OCI-LY7 (cell line): Measurements from ENCODE around the gene ARPC4.

Experiments used
- EZH2phosphoT487 ChIP-seq: fragments of 200-600 bp; sonication (generic); IDR thresholded peaks from 2 replicates; pipeline ENCODE4 v1.6.1; 2018; ENCODE audit warnings: low read depth, borderline replicate concordance, mild to moderate bottlenecking, mixed run types, antibody characterized with exemption, low read length, moderate library complexity, mixed read lengths
- TF ChIP-seq, protein P1 (sequence below): fragments of 200-600 bp; sonication (generic); conservative IDR thresholded peaks from 2 replicates; pipeline ENCODE4 v1.5.1; 2014; ENCODE audit warnings: mild to moderate bottlenecking, antibody characterized with exemption, low read length, moderate library complexity, mixed read lengths

DNA sequence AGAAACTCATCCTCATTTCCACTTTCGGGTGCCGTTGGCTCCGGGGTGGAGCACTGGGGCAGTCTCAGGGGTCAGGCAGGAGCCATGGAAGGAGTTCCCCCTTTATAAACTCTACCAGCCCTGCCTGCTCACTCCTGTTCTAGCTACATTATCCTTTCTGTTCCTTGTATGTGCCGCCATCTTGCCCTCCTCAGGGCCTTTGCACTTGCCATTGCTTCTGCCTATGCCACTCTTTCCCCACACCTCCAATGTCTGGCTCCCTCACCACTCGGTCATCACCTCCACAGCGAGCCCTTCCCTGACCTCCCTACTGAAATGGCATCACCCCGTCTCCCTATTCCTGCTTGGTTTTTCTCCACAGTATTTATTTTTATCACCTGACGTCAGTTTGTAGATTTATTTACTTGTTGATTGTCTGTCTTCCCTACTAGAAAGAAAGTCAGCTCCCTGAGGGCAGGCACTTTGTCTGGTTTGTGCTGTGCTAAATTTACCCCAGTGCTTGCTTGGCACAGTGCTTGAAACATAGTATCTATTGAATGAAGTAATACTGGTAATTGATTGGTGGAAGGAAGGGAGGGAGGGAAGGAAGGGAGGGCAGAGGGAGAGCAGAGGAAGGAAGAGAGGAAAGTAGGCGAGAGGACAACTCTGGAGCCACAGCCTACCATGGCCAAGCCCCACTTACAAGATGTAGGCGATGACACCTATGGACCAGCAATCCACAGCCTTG is 31.9 kb upstream of the ARPC4 start:
- TF ChIP-seq, protein P1, sequence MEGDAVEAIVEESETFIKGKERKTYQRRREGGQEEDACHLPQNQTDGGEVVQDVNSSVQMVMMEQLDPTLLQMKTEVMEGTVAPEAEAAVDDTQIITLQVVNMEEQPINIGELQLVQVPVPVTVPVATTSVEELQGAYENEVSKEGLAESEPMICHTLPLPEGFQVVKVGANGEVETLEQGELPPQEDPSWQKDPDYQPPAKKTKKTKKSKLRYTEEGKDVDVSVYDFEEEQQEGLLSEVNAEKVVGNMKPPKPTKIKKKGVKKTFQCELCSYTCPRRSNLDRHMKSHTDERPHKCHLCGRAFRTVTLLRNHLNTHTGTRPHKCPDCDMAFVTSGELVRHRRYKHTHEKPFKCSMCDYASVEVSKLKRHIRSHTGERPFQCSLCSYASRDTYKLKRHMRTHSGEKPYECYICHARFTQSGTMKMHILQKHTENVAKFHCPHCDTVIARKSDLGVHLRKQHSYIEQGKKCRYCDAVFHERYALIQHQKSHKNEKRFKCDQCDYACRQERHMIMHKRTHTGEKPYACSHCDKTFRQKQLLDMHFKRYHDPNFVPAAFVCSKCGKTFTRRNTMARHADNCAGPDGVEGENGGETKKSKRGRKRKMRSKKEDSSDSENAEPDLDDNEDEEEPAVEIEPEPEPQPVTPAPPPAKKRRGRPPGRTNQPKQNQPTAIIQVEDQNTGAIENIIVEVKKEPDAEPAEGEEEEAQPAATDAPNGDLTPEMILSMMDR: no peak
- TF ChIP-seq EZH2phosphoT487: no peak
